CD14-positive monocyte (primary cell): Measurements from ENCODE around the gene SHTN1. TPM values are rescaled to one million over a fixed set of nuclear protein-coding genes. Genes with fewer than 3 reads are reported as not detected.
A peak's percentile ranks its signal among the peaks of the same experiment; 100 is the strongest.

Experiments
- DNase-seq, 3 donors: peaks; one replicate each; pipeline ENCODE4 v3.0.0-alpha.2; 2011 to 2022
- H2AFZ ChIP-seq: 2 replicates; pipeline ENCODE4 v1.6.0; 2012; ENCODE audit warnings: mild to moderate bottlenecking, low read depth, low read length, inconsistent platforms; ENCODE audit not compliant: insufficient read depth, poor library complexity, severe bottlenecking
- H3K27ac ChIP-seq, 2 donors: 1 replicate in 1 of 2; 2 replicates in 1 of 2; pipeline ENCODE4 v1.5.1; 2012 to 2013; ENCODE audit warnings: low read length in 2 of 2, control low read depth in 1 of 2, inconsistent platforms in 1 of 2, low read depth in 1 of 2, mild to moderate bottlenecking in 1 of 2
- H3K27me3 ChIP-seq, 2 donors: one replicate each; pipeline versions ENCODE4 v1.6.0 to v1.6.1; 2011 to 2013; ENCODE audit warnings: low read length in 2 of 2; ENCODE audit not compliant: control insufficient read depth in 2 of 2, insufficient read depth in 2 of 2
- H3K36me3 ChIP-seq, 2 donors: replicated peaks in 1 of 2; 1 replicate in 1 of 2; 2 replicates in 1 of 2; pipeline versions ENCODE4 v1.5.1 to v1.6.1; 2012 to 2013; ENCODE audit warnings: low read length in 2 of 2, control low read depth in 1 of 2, inconsistent platforms in 1 of 2, mild to moderate bottlenecking in 1 of 2; ENCODE audit not compliant: insufficient read depth in 2 of 2, control insufficient read depth in 1 of 2
- H3K4me1 ChIP-seq, 2 donors: 1 replicate in 1 of 2; 2 replicates in 1 of 2; pipeline versions ENCODE4 v1.5.1 to v1.6.1; 2012 to 2013; ENCODE audit warnings: low read length in 2 of 2, control low read depth in 1 of 2, inconsistent platforms in 1 of 2, mild to moderate bottlenecking in 1 of 2, moderate library complexity in 1 of 2; ENCODE audit not compliant: insufficient read depth in 2 of 2, control insufficient read depth in 1 of 2
- H3K4me2 ChIP-seq: replicated peaks from 2 replicates; pipeline ENCODE3; 2012; ENCODE audit warnings: low read length, moderate library complexity, mild to moderate bottlenecking; ENCODE audit not compliant: poor library complexity, severe bottlenecking; ENCODE audit errors: extremely low read depth
- H3K4me3 ChIP-seq, 3 experiments: fragments of 200-600 bp in 1 of 3; sonication (generic) in 1 of 3; replicated peaks in 1 of 3; 1 replicate in 2 of 3; 2 replicates in 1 of 3; pipeline ENCODE4 v1.5.1; 2011 to 2013; ENCODE audit warnings: low read length in 3 of 3, mild to moderate bottlenecking in 3 of 3, control low read depth in 2 of 3, low read depth in 2 of 3, inconsistent platforms in 1 of 3, moderate library complexity in 1 of 3
- H3K79me2 ChIP-seq: 2 replicates; pipeline ENCODE4 v1.6.0; 2012; ENCODE audit warnings: mild to moderate bottlenecking, control low read depth, inconsistent platforms, low read length, moderate library complexity; ENCODE audit not compliant: insufficient read depth
- H3K9ac ChIP-seq: 2 replicates; pipeline ENCODE4 v1.6.0; 2017; ENCODE audit warnings: low read length, mild to moderate bottlenecking; ENCODE audit not compliant: insufficient read depth, poor library complexity, severe bottlenecking
- H3K9me3 ChIP-seq, 2 donors: replicated peaks in 1 of 2; 1 replicate in 1 of 2; 2 replicates in 1 of 2; pipeline versions ENCODE4 v1.5.1 to v1.6.1; 2012 to 2013; ENCODE audit warnings: low read length in 2 of 2, control low read depth in 1 of 2; ENCODE audit not compliant: control insufficient read depth in 1 of 2, insufficient read depth in 1 of 2
- H4K20me1 ChIP-seq: 2 replicates; pipeline ENCODE4 v1.6.0; 2012; ENCODE audit warnings: mild to moderate bottlenecking, low read length, control low read depth, moderate library complexity; ENCODE audit not compliant: insufficient read depth
- H3K27ac Mint-ChIP-seq, 7 donors: one replicate each; pipeline ENCODE4 v1.8.0; 2020; ENCODE audit warnings: mild to moderate bottlenecking in 7 of 7, mixed read lengths in 7 of 7, moderate library complexity in 6 of 7, inconsistent platforms in 2 of 7
- H3K27me3 Mint-ChIP-seq, 3 donors: one replicate each; pipeline ENCODE4 v1.8.0; 2021 to 2022; ENCODE audit warnings: low read depth in 3 of 3, mild to moderate bottlenecking in 3 of 3, mixed read lengths in 3 of 3, moderate library complexity in 3 of 3, inconsistent platforms in 1 of 3
- H3K36me3 Mint-ChIP-seq, 2 donors: one replicate each; pipeline ENCODE4 v1.8.0; 2020; ENCODE audit warnings: mixed read lengths in 2 of 2, inconsistent platforms in 1 of 2, mild to moderate bottlenecking in 1 of 2
- H3K4me1 Mint-ChIP-seq: one replicate; pipeline ENCODE4 v1.8.0; 2020; ENCODE audit warnings: mild to moderate bottlenecking, mixed read lengths
- H3K4me3 Mint-ChIP-seq, 2 donors: one replicate each; pipeline ENCODE4 v1.8.0; 2020; ENCODE audit warnings: mild to moderate bottlenecking in 2 of 2, mixed read lengths in 2 of 2, moderate library complexity in 1 of 2
- H3K9me3 Mint-ChIP-seq, 7 donors: one replicate each; pipeline ENCODE4 v1.8.0; 2020 to 2022; ENCODE audit warnings: mixed read lengths in 7 of 7, mild to moderate bottlenecking in 6 of 7, moderate library complexity in 6 of 7, inconsistent platforms in 2 of 7
- CTCF ChIP-seq: fragments of 200-600 bp; IDR thresholded peaks from one replicate; pipeline ENCODE4 v1.8.0; 2022; ENCODE audit warnings: antibody characterized with exemption, mild to moderate bottlenecking
- WGBS: methylation state at CpG from one replicate; pipeline ENCODE4 v1.1.5; 2013; ENCODE audit warnings: missing lambda C conversion rate; ENCODE audit not compliant: insufficient coverage; 5-methylcytosine and 5-hydroxymethylcytosine counted together
- intact Hi-C, 2 donors: fragments of 100-400 bp; cut with micrococcal nuclease; formaldehyde crosslinking; loops; one replicate each; pipeline versions ENCODE4 v1.15.0 to v1.15.1; 2023
- polyA plus RNA-seq, 3 donors: library from polyadenylated mRNA; depleted of rRNA in 1 of 3; unstranded in 2 of 3; stranded (reverse) in 1 of 3; fragments of 300-500 nt in 2 of 3; fragments of >200 nt in 1 of 3; fragmentation: Illumina TruSeq in 2 of 3; gene quantifications; 1 replicate in 2 of 3; 2 replicates in 1 of 3; pipeline ENCODE4 v1.2.3, GENCODE V29; 2012 to 2021

Gene SHTN1
- polyA plus RNA-seq, 3 donors: 14.4 to 22.6 (median 14.9) TPM

- H3K9me3 ChIP-seq: no peaks in the 10 kb centered on the region
- H3K27me3 ChIP-seq: no peaks in the 10 kb centered on the region
- peaks cover 9% of the 10 kb centered on the region for H3K79me2 ChIP-seq
- peaks cover 19 to 35% of the 10 kb centered on the region in 2 donors for H3K36me3 ChIP-seq
- H3K4me2 ChIP-seq: peak overlapping the region; percentile 66
- intact Hi-C loops: loop anchor here in 1 of 2 donors (2.0 kb wide), 1 partner anchor 56 kb away; the partner anchor contains the start of gene SHTN1
- Mint-ChIP-seq H3K27ac (peak overlapping the region; percentile 87 to 96 (median 94)), H3K4me1 (peaks cover 47% of the 10 kb centered on the region), H3K4me3 (peak overlapping the region in 1 of 2 donors; percentile 72), H3K27me3 (no peaks in the 10 kb centered on the region), H3K36me3 (peaks cover 28 to 34% of the 10 kb centered on the region in 2 donors), H3K9me3 (no peaks in the 10 kb centered on the region)
- H3K27ac ChIP-seq: peak overlapping the region in 1 of 2 donors; percentile 86
- no peak overlapping the region for H2AFZ ChIP-seq
- peaks cover 60 to 70% of the 10 kb centered on the region in 2 donors for H3K4me1 ChIP-seq
- TF ChIP-seq CTCF: no peak
- DNase-seq: peak in 2 of 3 donors; percentile 58 to 60
- WGBS: no CpG with 5 or more reads among the region's 1 CpG
- no peak overlapping the region for H3K9ac ChIP-seq
- no peaks in the 10 kb centered on the region for H4K20me1 ChIP-seq
- H3K4me3 ChIP-seq: peak overlapping the region in 1 of 3 experiments; percentile 53
Observed at GRCh38 chr10:116948530-116948870, 56.5 kb downstream of the SHTN1 start.

GRCh38 chr10:116947841-116948529, 57.0 kb downstream of the SHTN1 start:
- DNase-seq: peak; percentile 69 to 94 (median 93)
- H3K9me3 Mint-ChIP-seq: no peaks in the 10 kb centered on the region

More at GRCh38 chr10:116947841-116948529, 57.0 kb downstream of the SHTN1 start:
- Histone ChIP-seq H3K4me3 (peak overlapping the region in 2 of 3 experiments; percentile 10 to 53), H3K79me2 (peaks cover 9% of the 10 kb centered on the region), H3K27ac (peak overlapping the region; percentile 70 to 86), H4K20me1 (no peaks in the 10 kb centered on the region), H3K4me2 (peak overlapping the region; percentile 66), H3K9ac (peak overlapping the region; percentile 39), H2AFZ (no peak overlapping the region), H3K36me3 (peaks cover 24 to 40% of the 10 kb centered on the region in 2 donors), H3K27me3 (no peaks in the 10 kb centered on the region), H3K4me1 (peaks cover 56 to 65% of the 10 kb centered on the region in 2 donors), H3K9me3 (no peaks in the 10 kb centered on the region)
- TF ChIP-seq CTCF: no peak
- Mint-ChIP-seq H3K36me3 (peaks cover 33 to 39% of the 10 kb centered on the region in 2 donors), H3K27me3 (no peaks in the 10 kb centered on the region), H3K27ac (peak overlapping the region; percentile 87 to 96 (median 94)), H3K4me1 (peaks cover 43% of the 10 kb centered on the region), H3K4me3 (peak overlapping the region; percentile 24 to 72)
- intact Hi-C loops: loop anchor here in 1 of 2 donors (2.0 kb wide), 1 partner anchor 57 kb away; the partner anchor contains the start of gene SHTN1
- WGBS: no CpG with 5 or more reads among the region's 2 CpGs
